Mesothelial cell of epicardium (in vitro differentiated cells): ENCODE results near the gene USP40. TPM values are rescaled to one million over a fixed set of nuclear protein-coding genes. Genes with fewer than 3 reads are reported as not detected.

Experiments
- DNase-seq, 2 experiments: peaks; one replicate each; pipeline ENCODE4 v3.0.0; 2021; ENCODE audit warnings: low spot score in 2 of 2; ENCODE audit not compliant: unreplicated experiment in 2 of 2
- H3K27ac Mint-ChIP-seq: 2 replicates; pipeline ENCODE4 v1.8.0; 2021; ENCODE audit warnings: mixed read lengths
- H3K27me3 Mint-ChIP-seq: 2 replicates; pipeline ENCODE4 v1.8.0; 2021; ENCODE audit warnings: low read depth, mixed read lengths
- H3K36me3 Mint-ChIP-seq: 2 replicates; pipeline ENCODE4 v1.8.0; 2021; ENCODE audit warnings: mixed read lengths
- H3K4me1 Mint-ChIP-seq: 2 replicates; pipeline ENCODE4 v1.8.0; 2021; ENCODE audit warnings: mixed read lengths
- H3K4me3 Mint-ChIP-seq: 2 replicates; pipeline ENCODE4 v1.8.0; 2021; ENCODE audit warnings: mild to moderate bottlenecking, moderate library complexity, mixed read lengths
- H3K9me3 Mint-ChIP-seq: 2 replicates; pipeline ENCODE4 v1.8.0; 2021; ENCODE audit warnings: mixed read lengths
- total RNA-seq: library from RNA; stranded (reverse); gene quantifications from 3 replicates; pipeline ENCODE4 v1.2.1, GENCODE V29; 2021
- TF ChIP-seq, protein P1 (sequence below): fragments of 200-600 bp; sonication (generic); IDR thresholded peaks from one replicate; pipeline ENCODE4 v1.5.0; 2021; ENCODE audit warnings: antibody characterized with exemption; ENCODE audit not compliant: unreplicated experiment

Gene USP40
- total RNA-seq, 1 donor from 2014 or later, result 51.0 TPM

DNA sequence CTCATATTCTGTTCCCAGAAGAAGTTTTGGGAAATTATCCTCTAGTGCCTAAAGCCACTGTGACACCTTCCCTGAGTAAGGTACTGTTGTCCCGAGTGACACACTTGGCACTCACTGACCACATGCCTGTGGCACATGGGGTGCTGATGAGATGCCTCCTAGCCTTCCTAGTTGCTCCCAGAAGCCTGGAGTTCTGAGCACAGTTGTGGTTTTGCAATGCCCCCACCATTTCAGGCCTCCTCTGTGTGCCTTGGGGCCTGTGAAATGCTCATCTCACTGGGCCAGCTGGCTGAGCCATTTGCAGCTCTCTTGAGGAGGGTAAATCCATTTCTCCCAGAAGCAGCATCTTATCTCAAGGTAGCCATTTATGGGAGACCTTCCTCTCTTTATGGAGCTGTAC is 120.5 kb downstream of the USP40 start:
- Mint-ChIP-seq H3K27me3 (no peaks in the 10 kb centered on the region), H3K9me3 (no peaks in the 10 kb centered on the region), H3K4me3 (no peak overlapping the region), H3K27ac (no peak overlapping the region), H3K4me1 (no peaks in the 10 kb centered on the region), H3K36me3 (peaks cover 7% of the 10 kb centered on the region)
- TF ChIP-seq, protein P1, sequence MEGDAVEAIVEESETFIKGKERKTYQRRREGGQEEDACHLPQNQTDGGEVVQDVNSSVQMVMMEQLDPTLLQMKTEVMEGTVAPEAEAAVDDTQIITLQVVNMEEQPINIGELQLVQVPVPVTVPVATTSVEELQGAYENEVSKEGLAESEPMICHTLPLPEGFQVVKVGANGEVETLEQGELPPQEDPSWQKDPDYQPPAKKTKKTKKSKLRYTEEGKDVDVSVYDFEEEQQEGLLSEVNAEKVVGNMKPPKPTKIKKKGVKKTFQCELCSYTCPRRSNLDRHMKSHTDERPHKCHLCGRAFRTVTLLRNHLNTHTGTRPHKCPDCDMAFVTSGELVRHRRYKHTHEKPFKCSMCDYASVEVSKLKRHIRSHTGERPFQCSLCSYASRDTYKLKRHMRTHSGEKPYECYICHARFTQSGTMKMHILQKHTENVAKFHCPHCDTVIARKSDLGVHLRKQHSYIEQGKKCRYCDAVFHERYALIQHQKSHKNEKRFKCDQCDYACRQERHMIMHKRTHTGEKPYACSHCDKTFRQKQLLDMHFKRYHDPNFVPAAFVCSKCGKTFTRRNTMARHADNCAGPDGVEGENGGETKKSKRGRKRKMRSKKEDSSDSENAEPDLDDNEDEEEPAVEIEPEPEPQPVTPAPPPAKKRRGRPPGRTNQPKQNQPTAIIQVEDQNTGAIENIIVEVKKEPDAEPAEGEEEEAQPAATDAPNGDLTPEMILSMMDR, result no peak
- DNase-seq, result no peak

DNA sequence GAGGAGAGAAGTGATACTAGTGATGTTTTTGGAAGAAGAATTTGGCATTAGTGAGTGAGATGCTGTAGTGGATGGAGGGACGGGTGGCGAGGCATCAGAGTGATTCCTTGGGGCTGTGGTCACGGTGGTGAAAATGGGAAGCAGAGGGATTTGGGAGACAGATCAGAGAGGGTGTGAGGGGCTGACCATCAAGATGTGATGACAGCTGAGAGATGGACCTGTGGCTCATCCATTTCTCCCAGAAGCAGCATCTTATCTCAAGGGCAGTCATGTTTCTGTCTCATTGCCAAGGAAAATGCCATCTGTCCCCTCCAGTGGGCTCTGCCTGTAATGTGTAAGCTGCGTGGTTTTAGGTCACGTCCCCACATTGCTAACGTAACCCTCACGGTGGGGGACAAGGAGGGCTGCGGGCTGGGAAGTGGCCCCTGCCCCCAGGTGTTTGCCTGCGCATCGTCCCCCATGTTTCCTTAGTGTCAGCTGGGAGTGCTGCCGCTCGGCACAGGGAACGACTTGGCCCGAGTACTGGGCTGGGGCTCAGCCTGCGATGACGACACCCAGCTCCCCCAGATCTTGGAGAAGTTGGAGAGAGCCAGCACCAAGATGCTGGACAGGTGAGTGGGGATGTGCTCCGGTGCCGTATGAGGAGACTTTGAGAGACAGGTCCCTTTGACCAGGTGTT is 121.3 kb downstream of the USP40 start:
- Mint-ChIP-seq H3K4me1 (no peaks in the 10 kb centered on the region), H3K27ac (no peak overlapping the region), H3K27me3 (no peaks in the 10 kb centered on the region), H3K9me3 (no peaks in the 10 kb centered on the region), H3K36me3 (peaks cover 7% of the 10 kb centered on the region), H3K4me3 (no peak overlapping the region)
- TF ChIP-seq, protein P1, result no peak
- no peak for DNase-seq

DNA sequence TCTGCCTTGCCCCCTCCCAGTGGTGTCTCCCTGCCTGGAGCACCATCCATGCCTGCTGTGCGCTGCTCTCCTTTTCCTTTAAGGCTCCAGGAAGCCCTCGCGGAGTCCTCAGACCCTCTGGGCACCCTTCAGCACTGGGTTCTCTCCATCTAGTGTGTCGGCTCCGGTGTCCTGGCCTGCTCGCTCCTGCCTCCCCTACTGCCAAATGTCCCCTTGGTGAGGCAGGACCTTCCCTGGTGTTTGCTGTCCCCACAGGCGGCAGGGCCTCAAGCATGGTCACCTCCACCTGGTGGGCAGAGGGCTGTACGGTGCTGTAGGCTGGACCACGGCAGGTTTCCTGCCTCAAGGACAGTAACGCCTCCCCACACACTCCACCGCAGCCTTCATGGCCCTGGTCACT is 122.1 kb downstream of the USP40 start:
- no peak for DNase-seq
- no peak overlapping the region for H3K4me3 Mint-ChIP-seq
- H3K36me3 Mint-ChIP-seq, result peaks cover 6% of the 10 kb centered on the region
- no peaks in the 10 kb centered on the region for H3K4me1 Mint-ChIP-seq
- TF ChIP-seq, protein P1, result no peak
- no peaks in the 10 kb centered on the region for H3K9me3 Mint-ChIP-seq
- no peaks in the 10 kb centered on the region for H3K27me3 Mint-ChIP-seq
- H3K27ac Mint-ChIP-seq, result no peak overlapping the region

DNA sequence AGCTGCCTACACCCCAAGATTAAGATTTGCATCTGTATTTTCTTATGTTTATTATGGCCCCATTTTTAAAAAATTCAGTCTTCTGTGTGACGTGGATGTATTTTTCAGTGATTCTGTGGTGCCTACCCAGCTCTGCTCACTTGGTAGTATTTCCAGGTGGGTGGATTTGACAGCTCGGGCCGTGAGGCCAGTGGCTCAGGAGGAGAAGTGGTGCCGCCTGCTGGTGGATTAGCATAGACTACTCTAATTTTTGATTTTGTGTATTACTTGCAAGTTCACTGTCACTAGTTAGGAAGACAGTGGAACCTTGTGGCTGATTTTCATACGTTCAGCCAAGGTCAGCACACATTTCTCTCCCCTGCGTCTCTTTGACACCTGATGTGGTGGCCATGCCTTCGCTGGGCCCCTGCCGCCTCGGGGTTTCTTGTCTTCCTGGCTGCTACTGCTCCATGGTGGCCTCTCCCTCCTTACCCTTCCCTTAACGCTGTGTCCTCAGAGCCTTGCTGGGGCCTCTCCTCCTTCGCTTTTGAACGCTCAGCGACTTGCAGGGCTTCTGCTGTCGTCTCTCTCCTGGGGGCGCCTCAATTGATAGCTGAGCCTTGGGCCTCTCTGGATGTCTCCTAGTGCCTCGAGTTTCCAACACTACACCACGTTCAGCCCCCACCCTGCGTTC is 122.9 kb downstream of the USP40 start:
- H3K4me1 Mint-ChIP-seq, result no peaks in the 10 kb centered on the region
- peak; percentile 63 to 78 for DNase-seq

DNA sequence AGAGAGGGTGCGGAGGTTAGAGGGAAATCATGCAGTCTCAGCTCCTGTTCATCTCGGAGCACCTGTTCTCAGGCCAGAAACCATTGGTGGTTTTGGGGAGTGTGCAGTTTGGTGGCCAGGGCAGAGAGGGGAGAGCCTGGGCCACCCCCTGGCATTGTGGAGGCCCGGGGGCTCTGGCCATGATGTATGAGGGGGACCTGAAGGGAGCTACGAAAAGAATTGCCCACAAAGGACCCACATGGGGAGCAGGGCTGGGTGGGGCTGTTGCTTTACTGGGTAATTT is 124.6 kb downstream of the USP40 start:
- H3K27me3 Mint-ChIP-seq, result no peaks in the 10 kb centered on the region
- H3K4me3 Mint-ChIP-seq, result no peak overlapping the region
- H3K36me3 Mint-ChIP-seq, result peaks cover 6% of the 10 kb centered on the region
- TF ChIP-seq, protein P1, result no peak
- no peaks in the 10 kb centered on the region for H3K9me3 Mint-ChIP-seq
- no peak for DNase-seq
- H3K4me1 Mint-ChIP-seq, result no peaks in the 10 kb centered on the region
- H3K27ac Mint-ChIP-seq, result no peak overlapping the region

More for the DNA sequence above, 122.9 kb downstream of the USP40 start:
- Mint-ChIP-seq H3K36me3 (peaks cover 9% of the 10 kb centered on the region), H3K27me3 (no peaks in the 10 kb centered on the region), H3K4me3 (no peak overlapping the region), H3K9me3 (no peaks in the 10 kb centered on the region), H3K27ac (no peak overlapping the region)
- TF ChIP-seq, protein P1, result peak; percentile 88
